B cell (primary cell): ENCODE data around the gene MECR. TPM values are rescaled to one million over a fixed set of nuclear protein-coding genes. Genes with fewer than 3 reads are reported as not detected.

Experiments
- ATAC-seq: fragments of 200-7000 bp; cut with Tn5 transposase; one replicate; pipeline ENCODE4 v1.10.0; 2021; ENCODE audit warnings: low read depth, mild to moderate bottlenecking, moderate number of reproducible peaks, moderate library complexity
- CTCF ChIA-PET: fragments of 350-600 bp; sonication (Branson Sonifier 250); formaldehyde crosslinking; loops from one replicate; lab custom pipeline; 2021; ENCODE audit warnings: antibody characterized with exemption, inconsistent platforms; lab: Charles Lee
- POLR2A ChIA-PET: fragments of 350-600 bp; sonication (Branson Sonifier 250); formaldehyde crosslinking; loops from one replicate; lab custom pipeline; 2021; ENCODE audit warnings: antibody characterized with exemption; lab: Charles Lee
- DNase-seq: peaks from one replicate; pipeline ENCODE4 v3.0.0; 2013
- H2AFZ ChIP-seq: 2 replicates; pipeline ENCODE4 v1.6.1; 2012; ENCODE audit warnings: mild to moderate bottlenecking, low read depth, low read length; ENCODE audit not compliant: insufficient read depth, poor library complexity, severe bottlenecking
- H3K27ac ChIP-seq, 2 donors: 1 replicate in 1 of 2; 2 replicates in 1 of 2; pipeline ENCODE4 v1.5.1; 2012 to 2013; ENCODE audit warnings: low read length in 2 of 2, mild to moderate bottlenecking in 2 of 2, moderate library complexity in 1 of 2
- H3K27me3 ChIP-seq, 4 experiments: fragments of 200-600 bp in 1 of 4; sonication (generic) in 1 of 4; replicated peaks in 1 of 4; 1 replicate in 2 of 4; 2 replicates in 2 of 4; pipeline versions ENCODE4 v1.6.1 to v1.7.0; 2013 to 2016; ENCODE audit warnings: low read length in 3 of 4, mild to moderate bottlenecking in 2 of 4, mixed read lengths in 1 of 4, moderate library complexity in 1 of 4; ENCODE audit not compliant: insufficient read depth in 4 of 4, control insufficient read depth in 3 of 4; ENCODE audit errors: control extremely low read depth in 1 of 4
- H3K36me3 ChIP-seq, 2 experiments: replicated peaks in 1 of 2; 1 replicate in 1 of 2; 2 replicates in 1 of 2; pipeline versions ENCODE4 v1.6.1 to v1.7.1; 2013; ENCODE audit warnings: low read length in 1 of 2; ENCODE audit not compliant: insufficient read depth in 2 of 2, control insufficient read depth in 1 of 2; ENCODE audit errors: control extremely low read depth in 1 of 2, extremely low read depth in 1 of 2
- H3K4me1 ChIP-seq, 2 donors: fragments of 200-600 bp in 1 of 2; sonication (generic) in 1 of 2; 1 replicate in 1 of 2; 2 replicates in 1 of 2; pipeline versions ENCODE4 v1.5.1 to v1.6.1; 2013 to 2017; ENCODE audit warnings: low read length in 2 of 2; ENCODE audit not compliant: control insufficient read depth in 2 of 2, insufficient read depth in 2 of 2
- H3K4me2 ChIP-seq: replicated peaks from 2 replicates; pipeline ENCODE3; 2012; ENCODE audit warnings: mild to moderate bottlenecking, low read depth, low read length; ENCODE audit not compliant: poor library complexity, severe bottlenecking
- H3K4me3 ChIP-seq, 5 experiments: fragments of 200-600 bp in 1 of 5; sonication (generic) in 1 of 5; 1 replicate in 3 of 5; 2 replicates in 2 of 5; pipeline versions ENCODE4 v1.5.1 to v1.7.0; 2011 to 2016; ENCODE audit warnings: low read length in 4 of 5, mild to moderate bottlenecking in 4 of 5, low read depth in 2 of 5, control low read depth in 1 of 5, moderate library complexity in 1 of 5; ENCODE audit not compliant: insufficient read depth in 1 of 5; ENCODE audit errors: control extremely low read depth in 1 of 5, extremely low read depth in 1 of 5
- H3K79me2 ChIP-seq: fragments of 200-600 bp; sonication (generic); one replicate; pipeline ENCODE4 v1.6.0; 2016; ENCODE audit warnings: low read length; ENCODE audit not compliant: control insufficient read depth, insufficient read depth
- H3K9ac ChIP-seq: fragments of 200-600 bp; sonication (generic); 2 replicates; pipeline ENCODE4 v1.6.1; 2017; ENCODE audit warnings: mild to moderate bottlenecking, low read length, moderate library complexity
- H3K9me3 ChIP-seq, 3 donors: one replicate each; pipeline versions ENCODE4 v1.6.1 to v1.7.1; 2013; ENCODE audit warnings: low read length in 2 of 3; ENCODE audit not compliant: control insufficient read depth in 2 of 3, insufficient read depth in 1 of 3; ENCODE audit errors: control extremely low read depth in 1 of 3
- H4K20me1 ChIP-seq: 2 replicates; pipeline ENCODE4 v1.6.0; 2012; ENCODE audit warnings: mild to moderate bottlenecking, low read length; ENCODE audit not compliant: insufficient read depth, control insufficient read depth, poor library complexity, severe bottlenecking
- H3K27ac Mint-ChIP-seq: one replicate; pipeline ENCODE4 v1.8.0; 2021; ENCODE audit warnings: mixed read lengths
- H3K27me3 Mint-ChIP-seq: one replicate; pipeline ENCODE4 v1.8.0; 2021; ENCODE audit warnings: mixed read lengths
- H3K4me1 Mint-ChIP-seq: one replicate; pipeline ENCODE4 v1.8.0; 2021; ENCODE audit warnings: mixed read lengths
- H3K4me3 Mint-ChIP-seq: one replicate; pipeline ENCODE4 v1.8.0; 2021; ENCODE audit warnings: mixed read lengths
- H3K9me3 Mint-ChIP-seq: one replicate; pipeline ENCODE4 v1.8.0; 2022; ENCODE audit warnings: mixed read lengths; ENCODE audit not compliant: insufficient read depth
- EZH2 ChIP-seq: IDR thresholded peaks from 2 replicates; pipeline ENCODE4 v1.6.1; 2012; ENCODE audit warnings: borderline replicate concordance, low read depth, mild to moderate bottlenecking, moderate library complexity, low read length; ENCODE audit not compliant: insufficient read depth, poor library complexity, severe bottlenecking
- WGBS: methylation state at CpG from one replicate; pipeline ENCODE4 v1.1.5; 2013; ENCODE audit warnings: missing lambda C conversion rate; ENCODE audit not compliant: insufficient coverage; 5-methylcytosine and 5-hydroxymethylcytosine counted together
- intact Hi-C: fragments of 100-400 bp; cut with micrococcal nuclease; formaldehyde crosslinking; loops from one replicate; pipeline ENCODE4 v1.10.0; 2022
- polyA plus RNA-seq: library from polyadenylated mRNA; depleted of rRNA; stranded (reverse); fragments of >200 nt; gene quantifications from 2 replicates; pipeline ENCODE4 v1.2.3, GENCODE V29; 2012
- total RNA-seq, 2 donors: library from RNA; stranded (reverse); fragments of 120-200 nt in 1 of 2; gene quantifications; 1 replicate in 1 of 2; 2 replicates in 1 of 2; pipeline versions ENCODE4 v1.2.3 to v1.2.4, GENCODE V29; 2013 to 2022
- TF ChIP-seq, protein P1 (sequence below): fragments of 200-600 bp; IDR thresholded peaks from one replicate; pipeline ENCODE4 v1.8.0; 2022; ENCODE audit warnings: antibody characterized with exemption, mild to moderate bottlenecking

MECR gene
- total and polyA plus RNA-seq, 2 donors (not counting 1 experiment from before 2014, with no cell fraction given) = 15.9 to 16.2 TPM

DNA sequence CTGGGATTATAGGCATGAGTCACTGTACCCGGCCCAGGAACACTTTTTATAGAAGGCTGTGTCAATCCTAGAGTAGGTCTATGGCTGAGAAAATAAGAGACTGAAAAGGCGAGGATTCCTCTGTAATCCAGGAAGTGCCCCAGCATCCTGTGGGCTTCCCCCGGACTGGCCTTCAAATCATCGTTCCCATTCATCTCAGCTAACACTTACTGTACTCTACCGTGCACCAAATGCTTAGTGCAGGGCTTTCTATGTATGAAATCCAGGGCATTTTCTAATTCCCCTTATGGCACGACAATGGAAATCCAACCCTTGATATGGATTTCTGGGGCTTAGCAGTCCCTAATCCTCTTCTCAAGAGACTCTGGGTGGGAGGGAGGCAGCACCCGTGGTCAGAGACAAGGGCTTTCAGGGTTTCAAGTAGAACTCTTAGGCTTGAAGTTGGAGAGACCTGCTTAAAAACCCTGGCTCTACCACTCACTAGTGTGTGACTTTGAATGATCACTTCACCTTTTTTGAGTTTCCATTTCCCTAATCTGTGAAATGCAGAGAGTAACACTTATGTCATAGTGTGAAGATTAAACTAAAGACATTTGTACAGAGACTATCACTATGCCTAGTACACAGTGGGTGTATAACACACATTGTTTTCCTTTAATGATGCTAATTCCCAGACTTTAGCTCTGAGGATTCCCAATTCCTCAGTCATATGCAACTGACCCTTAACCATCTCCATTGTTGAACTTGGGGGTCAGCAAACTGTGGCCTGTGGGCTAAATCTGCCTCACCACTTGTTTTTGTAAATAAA, 20.3 kb downstream of the MECR start:
- WGBS = 64% methylated on average over 4 of the region's 7 CpGs
- no peak overlapping the region for H2AFZ ChIP-seq
- Mint-ChIP-seq H3K27me3 (no peaks in the 10 kb centered on the region), H3K4me3 (no peak overlapping the region), H3K9me3 (no peaks in the 10 kb centered on the region), H3K27ac (peak overlapping the region; percentile 50), H3K4me1 (peaks cover 19% of the 10 kb centered on the region)
- DNase-seq (peak; percentile 36), ATAC-seq (peak; percentile 51)
- H3K4me3 ChIP-seq = no peak overlapping the region
- H3K79me2 ChIP-seq = no peaks in the 10 kb centered on the region
- no peak overlapping the region for H3K9ac ChIP-seq
- intact Hi-C loops = no loop called here
- ChIA-PET CTCF (no interaction called here), POLR2A (no interaction called here)
- H3K36me3 ChIP-seq = peaks cover 0 to 28% of the 10 kb centered on the region in 2 experiments
- H3K27me3 ChIP-seq = no peaks in the 10 kb centered on the region
- peaks cover 10 to 13% of the 10 kb centered on the region in 2 donors for H3K4me1 ChIP-seq
- H3K4me2 ChIP-seq = no peak overlapping the region
- peak overlapping the region in 1 of 2 donors; percentile 65 for H3K27ac ChIP-seq
- H3K9me3 ChIP-seq = no peaks in the 10 kb centered on the region
- no peak for TF ChIP-seq EZH2
- TF ChIP-seq, protein P1, sequence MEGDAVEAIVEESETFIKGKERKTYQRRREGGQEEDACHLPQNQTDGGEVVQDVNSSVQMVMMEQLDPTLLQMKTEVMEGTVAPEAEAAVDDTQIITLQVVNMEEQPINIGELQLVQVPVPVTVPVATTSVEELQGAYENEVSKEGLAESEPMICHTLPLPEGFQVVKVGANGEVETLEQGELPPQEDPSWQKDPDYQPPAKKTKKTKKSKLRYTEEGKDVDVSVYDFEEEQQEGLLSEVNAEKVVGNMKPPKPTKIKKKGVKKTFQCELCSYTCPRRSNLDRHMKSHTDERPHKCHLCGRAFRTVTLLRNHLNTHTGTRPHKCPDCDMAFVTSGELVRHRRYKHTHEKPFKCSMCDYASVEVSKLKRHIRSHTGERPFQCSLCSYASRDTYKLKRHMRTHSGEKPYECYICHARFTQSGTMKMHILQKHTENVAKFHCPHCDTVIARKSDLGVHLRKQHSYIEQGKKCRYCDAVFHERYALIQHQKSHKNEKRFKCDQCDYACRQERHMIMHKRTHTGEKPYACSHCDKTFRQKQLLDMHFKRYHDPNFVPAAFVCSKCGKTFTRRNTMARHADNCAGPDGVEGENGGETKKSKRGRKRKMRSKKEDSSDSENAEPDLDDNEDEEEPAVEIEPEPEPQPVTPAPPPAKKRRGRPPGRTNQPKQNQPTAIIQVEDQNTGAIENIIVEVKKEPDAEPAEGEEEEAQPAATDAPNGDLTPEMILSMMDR = no peak
- no peaks in the 10 kb centered on the region for H4K20me1 ChIP-seq

DNA sequence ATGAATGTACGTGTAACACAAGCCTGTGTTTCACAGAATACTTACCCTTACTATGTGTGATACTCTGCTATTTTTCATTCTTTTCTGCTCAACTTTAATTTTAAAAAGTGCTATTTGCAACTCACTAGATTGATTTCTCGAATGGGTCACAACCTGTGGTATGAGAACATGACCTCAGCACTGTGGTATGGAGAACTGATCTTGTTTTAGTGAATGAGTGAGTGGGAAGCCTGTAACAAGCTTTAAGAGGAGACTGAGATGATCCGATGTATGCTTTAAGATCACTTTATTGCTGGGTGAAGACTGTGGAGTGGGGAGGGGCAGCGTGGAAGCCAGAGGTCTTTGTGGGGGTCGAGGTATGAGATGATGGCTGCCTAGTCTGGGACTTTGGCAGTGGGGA, 21.6 kb downstream of the MECR start:
- Mint-ChIP-seq H3K4me3 (no peak overlapping the region), H3K9me3 (no peaks in the 10 kb centered on the region), H3K27me3 (no peaks in the 10 kb centered on the region), H3K27ac (peak overlapping the region; percentile 1), H3K4me1 (peaks cover 19% of the 10 kb centered on the region)
- Histone ChIP-seq H3K36me3 (peaks cover 0 to 26% of the 10 kb centered on the region in 2 experiments), H3K27me3 (no peaks in the 10 kb centered on the region), H2AFZ (no peak overlapping the region), H3K27ac (no peak overlapping the region), H3K79me2 (no peaks in the 10 kb centered on the region), H3K9ac (no peak overlapping the region), H4K20me1 (no peaks in the 10 kb centered on the region), H3K4me2 (no peak overlapping the region), H3K4me3 (no peak overlapping the region), H3K4me1 (peaks cover 10 to 13% of the 10 kb centered on the region in 2 donors), H3K9me3 (no peaks in the 10 kb centered on the region)
- ATAC-seq (no peak), DNase-seq (no peak)
- intact Hi-C loops = no loop called here
- TF ChIP-seq, protein P1 = no peak
- no peak for TF ChIP-seq EZH2
- 96% methylated on average over 5 of the region's 5 CpGs for WGBS
- ChIA-PET CTCF (interaction anchor here (1.5 kb wide), 1 partner anchor 332 kb away, joined by 3 read pairs; no protein-coding TSS in a partner anchor), POLR2A (no interaction called here)
